AG09309 (cell line): Measurements from ENCODE around the gene ZBTB24.

Experiments
- DNase-seq: peaks from one replicate; pipeline ENCODE4 v3.0.0-alpha.2; 2010; ENCODE audit warnings: low read depth
- H3K4me3 ChIP-seq: 2 replicates; pipeline ENCODE4 v1.5.1; 2011; ENCODE audit warnings: mild to moderate bottlenecking, low read depth, low read length, moderate library complexity; ENCODE audit not compliant: control insufficient read depth
- TF ChIP-seq, protein P1 (sequence below): IDR thresholded peaks from 2 replicates; pipeline ENCODE4 v1.5.1; 2011; ENCODE audit warnings: mild to moderate bottlenecking, low read depth, low read length, inconsistent platforms; ENCODE audit not compliant: insufficient read depth, control insufficient read depth; ENCODE audit errors: missing control alignments

The ZBTB24 gene

DNA sequence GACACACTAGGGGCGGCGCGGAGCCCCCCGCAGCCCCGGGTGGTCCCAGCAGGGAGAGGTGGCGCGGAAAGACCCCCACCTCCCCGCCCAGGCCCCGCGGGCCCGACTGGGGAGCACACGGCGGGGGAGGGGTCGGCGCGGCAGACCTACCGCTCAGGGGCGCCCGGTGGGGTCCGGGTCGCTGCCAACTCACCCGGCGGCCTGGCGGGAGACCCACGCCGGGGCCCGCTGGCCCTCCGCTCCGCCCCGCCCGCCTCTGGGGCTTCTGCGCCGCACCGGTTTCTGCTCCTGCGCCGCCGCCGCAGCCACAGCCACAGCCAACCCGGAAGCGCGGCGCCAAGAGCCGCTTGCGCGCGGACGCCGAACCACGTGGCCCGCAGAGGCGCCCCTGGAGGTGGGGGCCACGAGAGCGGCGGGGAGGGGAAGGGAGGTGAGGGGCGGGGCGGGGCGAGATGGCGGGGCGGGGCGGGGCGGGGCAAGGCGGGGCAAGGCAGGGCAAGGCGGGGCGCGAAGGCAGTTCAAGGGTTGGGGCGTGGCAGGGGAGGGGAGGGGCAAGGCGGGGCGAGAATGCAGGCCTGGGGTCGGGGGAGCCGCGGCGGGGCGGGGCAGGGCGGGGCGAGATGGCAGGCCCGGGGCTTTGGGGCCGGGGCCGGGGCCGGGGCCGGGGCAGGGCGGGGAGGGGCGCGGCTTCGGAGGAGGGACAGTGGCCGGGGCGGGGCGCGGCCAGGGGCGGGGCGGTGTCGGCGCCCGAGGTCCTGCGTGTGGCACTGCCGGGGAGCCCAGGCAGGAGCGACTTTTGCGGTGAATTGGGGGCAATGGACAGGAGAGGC, at the start of gene ZBTB24:
Gene ZBTB24, minus strand, starts transcription at position 315 of the 830 bp plus-strand sequence. CDS start 1,193 bp downstream, outside the sequence.
- peak within 1 kb of the TSS; percentile 45 for H3K4me3 ChIP-seq
- DNase-seq: peak; percentile 29
- TF ChIP-seq, protein P1, sequence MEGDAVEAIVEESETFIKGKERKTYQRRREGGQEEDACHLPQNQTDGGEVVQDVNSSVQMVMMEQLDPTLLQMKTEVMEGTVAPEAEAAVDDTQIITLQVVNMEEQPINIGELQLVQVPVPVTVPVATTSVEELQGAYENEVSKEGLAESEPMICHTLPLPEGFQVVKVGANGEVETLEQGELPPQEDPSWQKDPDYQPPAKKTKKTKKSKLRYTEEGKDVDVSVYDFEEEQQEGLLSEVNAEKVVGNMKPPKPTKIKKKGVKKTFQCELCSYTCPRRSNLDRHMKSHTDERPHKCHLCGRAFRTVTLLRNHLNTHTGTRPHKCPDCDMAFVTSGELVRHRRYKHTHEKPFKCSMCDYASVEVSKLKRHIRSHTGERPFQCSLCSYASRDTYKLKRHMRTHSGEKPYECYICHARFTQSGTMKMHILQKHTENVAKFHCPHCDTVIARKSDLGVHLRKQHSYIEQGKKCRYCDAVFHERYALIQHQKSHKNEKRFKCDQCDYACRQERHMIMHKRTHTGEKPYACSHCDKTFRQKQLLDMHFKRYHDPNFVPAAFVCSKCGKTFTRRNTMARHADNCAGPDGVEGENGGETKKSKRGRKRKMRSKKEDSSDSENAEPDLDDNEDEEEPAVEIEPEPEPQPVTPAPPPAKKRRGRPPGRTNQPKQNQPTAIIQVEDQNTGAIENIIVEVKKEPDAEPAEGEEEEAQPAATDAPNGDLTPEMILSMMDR: no peak

DNA sequence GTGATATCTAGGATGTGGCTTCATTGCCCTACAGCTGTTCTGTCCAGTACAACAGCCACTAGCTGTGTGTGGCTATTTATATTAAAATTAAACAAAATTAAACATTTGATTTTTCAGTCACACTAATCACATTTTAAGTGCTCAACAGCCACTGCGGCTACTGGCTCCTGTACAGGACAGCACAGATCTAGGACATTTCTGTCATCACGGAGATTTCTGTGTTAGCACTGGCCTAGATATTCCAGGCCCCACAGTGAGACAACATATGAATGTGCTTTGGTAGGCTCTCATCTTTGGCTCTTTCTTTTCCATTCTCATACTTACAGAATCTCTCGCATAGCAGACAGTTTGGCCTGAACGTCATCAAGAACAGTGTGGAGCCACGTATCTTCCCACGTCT, 48.4 kb upstream of the ZBTB24 start:
- no peak for DNase-seq
- TF ChIP-seq, protein P1: no peak
- no peak overlapping the region for H3K4me3 ChIP-seq

DNA sequence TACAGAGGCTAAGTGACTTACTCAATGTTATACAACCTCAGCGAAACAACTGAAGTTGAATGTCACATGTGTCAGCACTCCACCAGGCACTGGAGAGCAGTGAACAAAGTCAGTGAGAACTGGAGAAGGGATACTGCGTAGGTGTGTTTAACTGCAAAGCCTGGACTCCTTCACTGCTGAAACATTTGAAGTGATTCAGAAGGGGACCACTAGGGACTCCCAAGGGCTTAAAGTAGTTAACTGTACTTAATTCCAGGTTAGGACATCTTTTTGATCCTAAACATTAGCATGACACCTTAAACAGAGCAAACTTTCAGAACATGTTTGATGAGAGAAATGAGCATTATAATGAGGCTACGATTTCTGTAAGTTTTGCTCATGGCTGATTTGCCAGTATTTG, 45.0 kb upstream of the ZBTB24 start:
- no peak for DNase-seq
- H3K4me3 ChIP-seq: no peak overlapping the region
- TF ChIP-seq, protein P1: no peak

DNA sequence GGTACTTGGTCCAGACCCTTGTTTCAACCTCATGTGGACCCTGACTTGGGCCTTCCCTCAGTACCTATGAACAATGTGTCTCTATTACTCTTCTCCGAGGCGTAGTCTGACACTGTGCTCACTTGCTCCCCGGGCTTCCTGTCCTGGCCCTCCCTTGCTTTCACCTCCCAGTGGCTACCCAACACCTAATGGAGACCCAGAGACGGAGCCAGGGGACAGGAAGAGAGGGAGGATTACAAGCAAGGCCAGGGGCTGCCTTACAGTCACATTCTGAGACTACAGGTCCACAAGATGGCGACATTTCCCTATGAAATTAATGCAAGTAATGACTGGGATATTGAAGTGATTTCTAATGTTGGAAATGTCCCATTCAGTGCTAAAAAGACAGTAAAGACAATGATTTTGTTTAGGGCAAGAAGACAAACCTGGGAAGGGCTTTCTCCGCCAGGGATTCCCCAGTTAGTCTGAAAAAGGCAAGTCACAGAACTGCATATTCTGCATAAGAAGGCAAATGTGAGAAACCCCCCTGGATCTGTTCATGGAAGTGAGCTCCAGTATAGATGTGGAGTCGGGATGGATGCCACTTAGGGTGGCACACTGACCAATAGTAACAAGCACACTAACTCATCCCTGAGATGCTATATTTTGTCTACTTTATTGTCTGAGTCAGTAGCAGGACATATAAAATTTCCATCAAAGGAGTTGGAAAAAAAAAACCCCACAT, 44.0 kb upstream of the ZBTB24 start:
- TF ChIP-seq, protein P1: peak; percentile 66
- no peak overlapping the region for H3K4me3 ChIP-seq
- DNase-seq: peak; percentile 38

DNA sequence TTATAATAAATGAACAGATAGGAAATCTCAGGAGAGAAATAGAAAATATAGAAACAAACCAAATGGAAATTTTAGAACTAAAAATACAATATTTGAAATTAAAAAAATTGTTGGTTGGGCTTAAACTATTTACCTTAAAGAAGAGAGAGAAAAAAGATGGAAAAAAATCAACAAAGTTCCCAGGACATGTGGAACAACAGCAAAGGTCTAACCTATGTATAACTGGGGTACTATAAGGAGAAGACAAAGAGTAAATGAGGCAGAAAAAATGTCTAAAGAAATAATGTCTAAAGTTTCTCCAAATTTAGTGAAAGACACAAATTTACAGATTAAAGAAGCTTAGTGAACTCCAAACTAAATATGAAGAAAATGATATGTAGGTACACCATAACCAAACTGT, 41.1 kb upstream of the ZBTB24 start:
- no peak overlapping the region for H3K4me3 ChIP-seq
- TF ChIP-seq, protein P1: no peak
- DNase-seq: no peak

DNA sequence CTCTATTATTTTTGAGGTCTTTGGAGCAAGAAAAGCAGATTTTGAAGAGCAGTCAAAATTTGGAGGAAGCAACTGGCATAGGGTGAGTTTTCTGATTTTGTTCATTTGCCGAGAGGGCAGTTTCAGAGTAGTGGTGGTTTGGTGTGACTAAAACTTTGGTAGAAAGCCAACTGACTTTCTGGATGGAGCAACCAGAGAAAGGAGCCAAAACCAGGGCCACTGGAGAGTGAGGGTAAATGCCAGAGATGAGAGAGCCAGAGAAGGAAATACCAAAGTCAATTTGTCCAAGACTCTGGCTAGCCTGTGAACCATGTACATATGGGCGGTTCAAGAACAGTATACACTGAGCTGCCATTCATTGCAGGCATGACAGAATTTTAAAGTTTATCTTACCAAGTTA, 40.5 kb upstream of the ZBTB24 start:
- TF ChIP-seq, protein P1: no peak
- H3K4me3 ChIP-seq: no peak overlapping the region
- peak; percentile 58 for DNase-seq
